GM23338 (cell line): ENCODE results near the gene RAP2B.

Experiments used
- CREB1 ChIP-seq: fragments of 250-450 bp; sonication (Bioruptor Pico); IDR thresholded peaks from 2 replicates; pipeline ENCODE4 v1.5.0; 2020; ENCODE audit warnings: low read depth, mild to moderate bottlenecking, moderate library complexity
- CTCF ChIP-seq, 2 experiments: fragments of 200-600 bp in 1 of 2; sonication (generic) in 1 of 2; conservative IDR thresholded peaks; 2 replicates each; pipeline versions ENCODE4 v1.5.1 to v1.6.1; 2016 to 2017; ENCODE audit warnings: antibody characterized with exemption in 2 of 2, low read depth in 2 of 2, mild to moderate bottlenecking in 2 of 2, moderate library complexity in 1 of 2
- ETS1 ChIP-seq: IDR thresholded peaks from 2 replicates; pipeline ENCODE4 v1.6.1; 2016; ENCODE audit warnings: antibody characterized with exemption
- EZH2 ChIP-seq: fragments of 200-600 bp; sonication (generic); IDR thresholded peaks from one replicate; pipeline ENCODE4 v1.8.0; 2017; ENCODE audit warnings: antibody characterized with exemption, mild to moderate bottlenecking, low read depth; ENCODE audit not compliant: unreplicated experiment
- EZH2phosphoT487 ChIP-seq: fragments of 200-600 bp; sonication (generic); IDR thresholded peaks from one replicate; pipeline ENCODE4 v1.8.1; 2018; ENCODE audit warnings: antibody characterized with exemption; ENCODE audit not compliant: unreplicated experiment
- JUNB ChIP-seq: IDR thresholded peaks from one replicate; pipeline ENCODE4 v1.6.1; 2016; ENCODE audit warnings: antibody characterized with exemption; ENCODE audit not compliant: unreplicated experiment
- NANOG ChIP-seq: IDR thresholded peaks from 2 replicates; pipeline ENCODE4 v1.6.1; 2016; ENCODE audit warnings: antibody characterized with exemption, borderline replicate concordance
- POLR2AphosphoS5 ChIP-seq: IDR thresholded peaks from 2 replicates; pipeline ENCODE4 v1.6.1; 2016; ENCODE audit warnings: antibody characterized with exemption, low read depth
- REST ChIP-seq: IDR thresholded peaks from one replicate; pipeline ENCODE4 v1.6.1; 2018; ENCODE audit warnings: antibody characterized with exemption; ENCODE audit not compliant: unreplicated experiment
- STAT1 ChIP-seq: IDR thresholded peaks from one replicate; pipeline ENCODE4 v1.6.1; 2016; ENCODE audit warnings: antibody characterized with exemption; ENCODE audit not compliant: unreplicated experiment
- ZNF114 ChIP-seq: fragments of 250-450 bp; sonication (Bioruptor Pico); IDR thresholded peaks from 2 replicates; pipeline ENCODE4 v1.5.0; 2020; ENCODE audit warnings: mild to moderate bottlenecking, moderate library complexity
- ZNF462 ChIP-seq: fragments of 250-450 bp; sonication (Bioruptor Pico); IDR thresholded peaks from 2 replicates; pipeline ENCODE4 v1.5.0; 2020; ENCODE audit warnings: mild to moderate bottlenecking, moderate library complexity

- no peak for TF ChIP-seq CTCF (conservative IDR thresholded peaks at IDR 0.05; ENCODE audit: low read depth in 2 of 2)
- no peak for TF ChIP-seq EZH2
- TF ChIP-seq POLR2AphosphoS5 = no peak
- TF ChIP-seq ETS1 = no peak
- TF ChIP-seq ZNF114 (CRISPR knock-in tag) = no peak
- TF ChIP-seq CREB1 = no peak
- TF ChIP-seq EZH2phosphoT487 = no peak
- TF ChIP-seq NANOG = no peak
- TF ChIP-seq REST = no peak
- TF ChIP-seq JUNB = no peak
- TF ChIP-seq ZNF462 (CRISPR knock-in tag) = no peak
- no peak for TF ChIP-seq STAT1
These were observed 53.5 kb downstream of the RAP2B start for GRCh38 chr3:153215497-153215896.
